Measurements from ENCODE around the gene SPARCL1.

- TF ChIP-seq CTCF (IDR thresholded peaks at IDR 0.05) (no peak), ZFX (IDR thresholded peaks at IDR 0.05; ENCODE audit: borderline replicate concordance) (no peak)
These were observed 101.7 kb downstream of the SPARCL1 start for GRCh38 chr4:87427518-87427868.

All from 22Rv1 (cell line).